GM18870 (cell line): Measurements from ENCODE around the gene ABCC1.
A peak's percentile ranks its signal among the peaks of the same experiment; 100 is the strongest.
"Not testable (repeated sequence)": the region's sequence is repeated elsewhere in the genome, so short reads cannot be mapped to it uniquely, and the experiment has no call there.

Experiments
- ATAC-seq: cut with Tn5 transposase; IDR thresholded peaks from one replicate; pipeline ENCODE4 v1.9.1; 2021; ENCODE audit warnings: moderate library complexity; ENCODE audit not compliant: unreplicated experiment

ABCC1 gene

DNA sequence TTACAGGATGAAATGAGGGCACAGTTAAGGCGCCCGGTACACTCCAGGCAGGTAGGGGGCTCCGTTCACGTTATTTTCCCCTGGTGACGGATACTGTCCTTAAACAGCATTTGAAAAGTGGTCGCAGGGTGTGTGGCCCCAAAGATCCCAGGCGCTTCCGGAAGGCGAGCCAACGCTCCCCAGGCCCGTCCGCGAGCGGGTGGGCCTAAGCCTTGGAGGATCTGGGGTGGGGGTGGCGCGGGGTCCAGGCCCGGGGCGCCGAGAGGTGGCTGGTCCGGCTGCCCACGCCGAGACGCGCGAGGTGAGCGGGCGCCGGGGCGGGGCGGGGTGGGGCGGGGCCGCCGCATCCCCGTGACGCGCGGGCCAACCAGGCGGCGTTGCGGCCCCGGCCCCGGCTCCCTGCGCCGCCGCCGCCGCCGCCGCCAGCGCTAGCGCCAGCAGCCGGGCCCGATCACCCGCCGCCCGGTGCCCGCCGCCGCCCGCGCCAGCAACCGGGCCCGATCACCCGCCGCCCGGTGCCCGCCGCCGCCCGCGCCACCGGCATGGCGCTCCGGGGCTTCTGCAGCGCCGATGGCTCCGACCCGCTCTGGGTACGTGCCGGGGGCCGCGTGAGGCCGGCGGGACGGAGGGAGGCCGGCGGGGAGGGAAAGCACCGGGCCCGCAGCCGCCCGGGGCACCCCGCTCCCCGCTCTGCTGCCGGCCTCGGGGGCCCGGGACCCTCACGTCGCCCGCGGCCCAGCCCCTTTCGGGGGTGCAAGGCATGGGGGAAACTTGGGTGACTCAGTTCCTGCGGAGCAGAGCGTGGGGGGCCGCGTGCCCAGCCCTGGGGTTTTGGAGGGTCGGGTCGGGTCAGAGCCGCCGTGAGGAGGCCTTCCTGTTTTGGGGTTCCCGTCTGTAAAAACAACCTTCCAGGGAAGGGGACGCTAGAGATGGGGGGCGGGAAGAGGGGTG lies at the start of gene ABCC1:
Gene ABCC1 (plus strand): TSS at position 407 of the 951 bp plus-strand sequence. CDS start 136 bp downstream, at position 543.
- ATAC-seq = no peak

DNA sequence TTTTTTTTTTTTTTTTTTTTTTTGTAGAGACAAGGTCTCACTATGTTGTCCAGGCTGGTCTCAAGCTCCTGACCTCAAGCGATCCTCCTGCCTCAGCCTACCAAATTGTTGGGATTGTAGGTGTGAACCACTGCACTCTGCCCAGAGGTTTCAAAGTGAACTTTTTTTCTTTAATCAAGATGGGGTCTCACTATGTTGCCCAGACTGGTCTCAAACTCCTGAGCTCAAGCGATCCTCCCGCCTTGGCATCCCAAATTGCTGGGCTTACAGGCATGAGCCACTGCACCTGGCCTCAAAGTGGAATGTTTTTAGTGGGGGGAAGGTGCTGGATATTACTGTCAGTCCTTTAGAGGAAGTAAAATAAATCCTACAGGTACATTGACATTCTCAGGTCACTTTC lies 49.1 kb upstream of the ABCC1 start:
- ATAC-seq = no peak

- no peak for ATAC-seq
Measured at GRCh38 chr16:15900901-15901500, 48.4 kb upstream of the ABCC1 start.

DNA sequence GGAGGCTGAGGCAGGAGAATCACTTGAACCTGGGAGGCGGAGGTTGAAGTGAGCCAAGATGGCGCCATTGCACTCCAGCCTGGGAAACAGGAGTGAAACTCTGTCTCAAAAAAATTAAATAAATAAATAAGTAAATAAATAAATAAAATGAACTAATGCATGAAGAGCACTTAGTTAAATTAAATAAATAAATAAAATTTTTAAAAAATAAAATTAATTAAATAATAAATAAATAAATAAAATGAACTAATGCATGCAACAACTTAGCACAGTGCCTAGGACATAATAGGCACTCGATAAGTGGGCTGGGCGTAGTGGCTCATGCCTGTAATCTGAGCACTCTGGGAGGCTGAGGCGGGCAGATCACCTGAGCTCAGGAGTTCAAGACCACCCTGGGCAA lies 45.5 kb upstream of the ABCC1 start:
- no peak for ATAC-seq

DNA sequence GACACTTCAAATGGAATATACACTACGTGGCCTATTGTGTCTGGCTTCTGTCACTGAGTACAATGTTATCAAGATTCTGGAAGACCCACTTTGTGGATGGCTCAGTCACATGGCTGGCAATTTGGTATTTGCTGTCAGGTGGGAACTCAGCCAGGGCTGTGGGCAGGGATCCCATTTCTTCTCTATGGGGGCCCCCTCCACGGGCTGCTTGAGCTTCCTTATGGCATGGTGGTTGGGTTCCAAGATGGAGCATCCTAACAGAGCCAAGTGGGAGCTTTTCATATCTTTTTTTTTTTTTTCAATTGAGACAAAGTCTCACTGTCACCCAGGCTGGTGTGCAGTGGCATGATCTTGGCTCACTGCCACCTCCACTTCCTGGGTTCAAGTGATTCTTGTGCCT lies 43.0 kb upstream of the ABCC1 start:
- no peak for ATAC-seq

DNA sequence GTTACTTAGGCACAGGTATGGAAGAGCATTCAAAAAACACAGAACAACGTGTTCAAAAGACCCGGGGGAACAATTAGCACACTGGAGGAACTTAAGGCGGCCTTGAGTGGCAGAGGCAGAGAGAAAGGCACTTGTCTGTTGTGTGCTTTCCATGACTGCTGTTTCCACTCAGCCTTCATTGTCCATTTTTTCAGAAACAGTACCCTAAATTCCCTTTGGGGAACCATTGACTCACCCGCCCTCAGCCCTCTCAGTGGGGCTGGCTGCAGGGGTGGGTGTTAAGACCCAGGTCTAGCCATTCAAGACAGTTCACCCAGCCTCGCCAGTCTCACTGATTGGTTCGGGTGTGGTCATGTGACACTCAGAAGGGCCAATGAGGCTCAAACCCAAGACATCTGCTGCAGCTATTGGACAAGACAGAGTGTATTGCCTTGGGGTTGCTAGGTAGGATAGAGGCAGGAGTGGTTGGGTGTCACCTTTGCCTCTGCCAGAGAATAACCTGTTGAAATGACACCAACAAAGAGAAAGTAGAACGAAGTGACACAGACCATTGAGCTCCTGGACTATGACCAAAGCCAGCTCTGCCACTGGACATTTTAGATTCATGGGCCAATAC lies 41.4 kb upstream of the ABCC1 start:
- ATAC-seq = peak; percentile 96

GRCh38 chr16:15911198-15911597 lies 38.2 kb upstream of the ABCC1 start:
- no peak for ATAC-seq

GRCh38 chr16:15913046-15913698 lies 36.2 kb upstream of the ABCC1 start:
- no peak for ATAC-seq

GRCh38 chr16:15915555-15916081 lies 33.8 kb upstream of the ABCC1 start:
- ATAC-seq = no peak

DNA sequence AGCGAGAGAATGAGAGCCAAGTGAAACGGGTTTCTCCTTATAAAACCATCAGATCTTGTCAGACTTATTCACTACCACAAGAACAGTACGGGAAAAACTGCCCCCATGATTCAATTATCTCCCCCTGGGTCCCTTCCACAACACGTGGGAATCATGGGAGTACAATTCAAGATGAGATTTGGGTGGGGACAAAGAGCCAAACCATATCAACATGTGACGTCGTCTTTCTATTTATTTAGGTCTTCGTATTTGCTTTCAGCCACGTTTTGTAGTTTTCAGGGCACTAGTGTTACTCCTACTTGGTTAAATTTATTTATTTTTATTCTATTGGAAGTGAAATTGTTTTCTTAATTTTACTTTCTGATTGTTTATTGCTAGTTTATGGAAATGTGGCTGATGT lies 33.1 kb upstream of the ABCC1 start:
- no peak for ATAC-seq

- ATAC-seq = not testable (repeated sequence)
Measured at GRCh38 chr16:15918314-15918713, 31.1 kb upstream of the ABCC1 start.

- ATAC-seq = no peak
Measured at GRCh38 chr16:15919331-15919730, 30.1 kb upstream of the ABCC1 start.

DNA sequence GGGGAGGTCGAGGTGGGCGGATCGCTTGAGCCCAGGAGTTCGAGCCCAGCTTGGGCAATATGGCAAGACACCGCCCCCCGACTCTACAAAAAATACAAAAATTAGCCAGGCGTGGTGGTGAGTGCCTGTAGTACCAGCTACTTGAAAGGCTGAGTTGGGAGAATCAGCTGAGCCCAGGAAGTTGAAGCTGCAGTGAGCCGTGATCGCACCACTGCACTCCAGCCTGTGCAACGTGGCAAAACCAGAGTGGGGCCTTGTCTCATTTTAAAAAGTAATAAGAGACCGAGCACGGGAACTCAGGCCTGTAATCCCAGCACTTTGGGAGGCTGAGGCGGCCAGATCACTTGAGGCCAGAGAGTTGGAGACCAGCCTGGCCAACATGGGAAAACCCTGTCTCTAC lies 24.4 kb upstream of the ABCC1 start:
- ATAC-seq = no peak

DNA sequence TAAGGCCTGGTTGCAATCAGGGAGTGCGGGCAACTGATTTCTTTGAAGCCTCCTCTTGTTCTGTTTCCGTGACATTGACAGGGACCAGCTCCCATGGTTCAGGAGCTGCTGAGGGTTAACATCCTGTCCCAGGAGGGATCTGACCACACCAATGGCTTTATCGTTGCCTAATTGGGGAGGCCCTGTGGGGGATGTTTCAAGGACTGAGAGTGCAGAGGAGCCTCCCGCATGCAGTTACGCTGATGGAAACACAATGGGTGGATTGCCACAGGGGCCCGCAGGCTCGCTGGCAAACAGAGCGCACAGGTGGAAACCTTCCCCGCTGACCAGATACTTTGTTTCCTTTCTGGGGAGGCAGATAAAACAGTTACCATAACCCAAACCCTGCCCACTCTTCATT lies 23.8 kb upstream of the ABCC1 start:
- no peak for ATAC-seq

DNA sequence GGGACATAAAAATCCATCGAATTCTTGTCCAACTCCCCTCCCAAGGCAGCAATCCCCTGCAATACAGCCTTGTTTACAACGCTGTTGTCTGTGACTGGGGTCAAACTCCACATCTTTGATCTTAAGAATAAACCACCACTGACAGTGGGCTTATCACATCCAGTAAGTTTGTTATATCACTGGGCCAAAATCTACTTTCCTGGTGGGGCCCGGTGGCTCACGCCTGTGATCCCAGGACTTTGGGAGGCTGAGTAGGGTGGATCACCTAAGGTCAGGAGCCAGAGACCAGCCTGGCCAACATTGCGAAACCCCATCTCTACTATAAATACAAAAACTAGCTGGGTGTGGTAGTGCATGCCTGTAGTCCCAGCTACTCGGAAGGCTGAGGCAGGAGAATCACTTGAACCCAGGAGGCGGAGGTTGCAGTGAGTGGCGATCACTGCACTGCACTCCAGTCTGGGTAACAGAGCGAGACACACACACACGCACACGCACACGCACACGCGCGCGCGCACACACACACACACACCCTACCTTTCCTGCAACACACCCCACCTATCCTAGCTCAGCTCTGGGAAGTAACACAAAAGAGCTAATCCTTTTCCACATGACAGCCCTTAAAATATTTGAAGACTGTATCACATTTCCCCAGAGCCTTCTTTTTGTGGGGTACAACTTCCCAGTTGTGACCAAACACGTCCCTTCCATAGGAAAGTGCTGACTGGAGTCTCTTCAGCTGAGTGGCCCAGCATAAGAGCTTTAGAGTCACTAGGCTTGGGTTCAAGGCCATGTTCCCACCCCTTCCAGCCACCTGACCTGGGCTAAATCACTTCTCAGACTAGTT lies 20.9 kb upstream of the ABCC1 start:
- no peak for ATAC-seq

GRCh38 chr16:15932939-15933338 lies 16.5 kb upstream of the ABCC1 start:
- no peak for ATAC-seq

DNA sequence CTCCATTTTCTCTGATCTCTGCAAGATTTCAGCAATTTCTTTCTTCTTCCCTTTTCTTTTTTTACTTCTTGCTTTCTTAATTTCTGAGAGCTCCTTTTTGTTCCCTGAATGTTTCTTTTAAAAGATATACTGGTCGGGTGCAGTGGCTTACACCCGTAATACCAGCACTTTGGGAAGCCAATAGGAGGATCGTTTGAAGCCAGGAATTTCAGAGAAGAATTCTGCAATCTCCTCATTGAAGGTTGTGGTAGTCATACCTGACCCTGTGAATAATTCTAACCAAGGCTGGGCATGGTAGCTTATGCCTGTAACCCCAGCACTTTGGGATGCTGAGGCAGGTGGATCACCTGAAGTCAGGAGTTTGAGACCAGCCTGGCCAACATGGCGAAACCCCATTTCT lies 15.6 kb upstream of the ABCC1 start:
- no peak for ATAC-seq

GRCh38 chr16:15934991-15935390 lies 14.4 kb upstream of the ABCC1 start:
- no peak for ATAC-seq

DNA sequence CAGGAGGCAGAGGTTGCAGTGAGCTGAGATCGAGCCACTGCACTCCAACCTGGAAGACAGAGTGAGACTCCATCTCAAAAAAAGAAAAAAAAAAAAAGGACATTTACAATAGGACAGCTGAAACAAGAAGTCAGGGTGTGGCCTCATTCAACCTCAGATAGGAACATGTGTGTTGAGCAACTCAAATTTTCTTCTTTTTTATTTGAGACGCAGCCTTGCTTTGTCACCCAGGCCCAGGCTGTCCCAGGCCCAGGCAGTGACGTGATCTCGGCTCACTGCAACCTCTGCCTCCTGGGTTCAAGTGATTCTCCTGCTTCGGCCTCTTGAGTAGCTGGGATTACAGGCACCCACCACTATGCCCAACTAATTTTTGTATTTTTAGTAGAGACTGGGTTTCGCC lies 12.6 kb upstream of the ABCC1 start:
- not testable (repeated sequence) for ATAC-seq
